Activated T-helper 1 cell treated with Interleukin-2 at 50 U/mL for 16 hours (primary cell): ENCODE results near the gene RABGAP1L.
"Not testable (repeated sequence)": the region's sequence is repeated elsewhere in the genome, so short reads cannot be mapped to it uniquely, and the experiment has no call there.

Source experiments
- DNase-seq: peaks from one replicate; pipeline ENCODE4 v3.0.0-alpha.2; 2020; ENCODE audit warnings: low read depth

Gene RABGAP1L

DNA sequence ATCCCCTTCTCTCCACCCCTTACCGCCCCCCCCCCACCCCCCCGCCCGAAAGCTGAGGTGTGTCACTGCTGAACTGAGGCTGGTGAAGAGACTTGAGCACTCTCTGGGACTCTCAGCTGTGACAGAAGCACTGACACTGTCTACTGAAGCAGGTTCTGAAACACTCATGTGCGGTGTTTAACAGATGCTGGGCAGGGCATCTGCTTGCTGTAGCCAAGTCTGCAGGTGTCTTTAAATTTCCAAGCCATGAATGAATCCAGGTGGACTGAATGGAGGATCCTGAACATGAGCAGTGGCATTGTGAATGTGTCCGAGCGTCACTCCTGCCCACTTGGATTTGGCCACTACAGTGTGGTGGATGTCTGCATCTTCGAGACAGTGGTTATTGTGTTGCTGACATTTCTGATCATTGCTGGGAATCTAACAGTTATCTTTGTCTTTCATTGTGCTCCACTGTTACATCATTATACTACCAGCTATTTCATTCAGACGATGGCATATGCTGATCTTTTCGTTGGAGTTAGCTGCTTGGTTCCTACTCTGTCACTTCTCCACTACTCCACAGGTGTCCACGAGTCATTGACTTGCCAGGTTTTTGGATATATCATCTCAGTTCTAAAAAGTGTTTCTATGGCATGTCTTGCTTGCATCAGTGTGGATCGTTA is 288.7 kb downstream of the RABGAP1L start, which contains the start of gene GPR52:
Gene GPR52, plus strand, starts transcription at position 99 of the 665 bp plus-strand sequence. Its CDS starts 148 bp downstream, at position 247.
- no peak for DNase-seq

DNA sequence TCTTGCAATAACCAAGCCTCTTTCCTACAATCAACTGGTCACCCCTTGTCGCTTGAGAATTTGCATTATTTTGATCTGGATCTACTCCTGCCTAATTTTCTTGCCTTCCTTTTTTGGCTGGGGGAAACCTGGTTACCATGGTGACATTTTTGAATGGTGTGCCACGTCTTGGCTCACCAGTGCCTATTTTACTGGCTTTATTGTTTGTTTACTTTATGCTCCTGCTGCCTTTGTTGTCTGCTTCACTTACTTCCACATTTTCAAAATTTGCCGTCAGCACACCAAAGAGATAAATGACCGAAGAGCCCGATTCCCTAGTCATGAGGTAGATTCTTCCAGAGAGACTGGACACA is 289.2 kb downstream of the RABGAP1L start:
- DNase-seq, result no peak

DNA sequence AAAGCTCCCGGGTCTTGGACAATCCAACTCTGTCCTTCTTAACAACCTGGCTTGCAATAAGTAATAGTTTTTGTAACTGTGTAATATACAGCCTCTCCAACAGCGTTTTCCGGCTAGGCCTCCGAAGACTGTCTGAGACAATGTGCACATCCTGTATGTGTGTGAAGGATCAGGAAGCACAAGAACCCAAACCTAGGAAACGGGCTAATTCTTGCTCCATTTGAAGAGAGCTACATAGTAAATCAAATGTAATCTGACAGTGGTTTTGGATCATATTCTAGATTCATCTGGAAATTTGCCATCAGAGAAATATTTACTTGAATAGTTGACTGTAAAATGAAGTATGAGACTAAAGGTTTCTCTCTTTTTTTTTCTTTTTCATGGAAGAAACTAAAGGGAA is 289.7 kb downstream of the RABGAP1L start:
- no peak for DNase-seq

DNA sequence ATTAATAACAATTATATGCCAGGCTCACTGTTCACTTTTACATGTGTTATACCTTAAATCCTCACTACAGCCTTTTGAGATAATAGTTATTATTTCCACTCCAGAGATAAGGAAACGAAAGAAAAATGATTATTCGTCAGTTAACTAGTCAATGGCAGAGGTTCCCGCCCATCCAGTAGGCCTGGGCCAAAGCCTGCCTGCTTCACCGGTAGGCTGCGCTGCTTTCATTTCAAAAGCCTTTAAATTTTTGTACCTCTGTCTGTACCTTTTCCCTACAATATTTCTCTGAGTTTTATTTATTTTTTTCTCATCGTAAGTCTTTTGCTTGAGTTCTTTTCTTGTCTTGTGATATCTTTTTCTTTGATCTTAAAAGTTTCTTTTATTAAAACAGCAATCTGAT is 292.1 kb downstream of the RABGAP1L start:
- DNase-seq, result no peak

DNA sequence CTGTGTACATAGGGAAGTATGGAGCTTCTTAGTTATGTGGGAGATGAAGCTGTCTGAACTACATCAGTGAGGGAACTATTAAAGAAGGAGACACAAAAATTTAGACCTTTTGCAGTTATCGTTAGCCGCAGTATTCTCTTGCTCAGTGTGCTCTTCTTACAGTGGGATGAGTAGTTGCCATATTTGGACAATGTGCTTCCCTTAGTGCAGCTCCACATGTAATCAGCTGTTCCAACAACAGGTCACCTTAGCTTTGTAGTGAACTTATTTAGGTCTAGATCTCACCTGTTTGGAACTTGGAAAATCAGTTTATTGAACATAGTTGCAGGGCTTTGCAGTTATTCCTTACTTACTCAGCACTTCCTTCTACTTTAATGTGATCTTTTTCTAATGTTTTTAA is 306.5 kb downstream of the RABGAP1L start:
- DNase-seq, result no peak

DNA sequence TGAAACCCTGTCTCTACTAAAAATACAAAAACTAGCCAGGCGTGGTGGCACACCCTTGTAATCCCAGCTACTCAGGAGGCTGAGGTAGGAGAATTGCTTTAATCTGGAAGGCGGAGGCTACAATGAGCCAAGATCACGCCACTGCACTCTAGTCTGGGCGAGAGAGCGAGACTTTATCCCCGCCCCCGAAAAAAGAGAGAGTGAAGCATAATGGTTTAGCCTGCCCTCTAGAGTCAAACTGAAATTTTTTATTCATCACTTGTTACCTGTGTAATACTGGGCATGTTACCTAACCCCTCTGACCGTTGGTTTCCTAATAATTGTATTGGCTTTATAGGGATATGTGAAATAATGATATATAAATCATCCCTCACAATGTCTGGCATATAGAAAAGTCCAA is 307.3 kb downstream of the RABGAP1L start:
- DNase-seq, result no peak

DNA sequence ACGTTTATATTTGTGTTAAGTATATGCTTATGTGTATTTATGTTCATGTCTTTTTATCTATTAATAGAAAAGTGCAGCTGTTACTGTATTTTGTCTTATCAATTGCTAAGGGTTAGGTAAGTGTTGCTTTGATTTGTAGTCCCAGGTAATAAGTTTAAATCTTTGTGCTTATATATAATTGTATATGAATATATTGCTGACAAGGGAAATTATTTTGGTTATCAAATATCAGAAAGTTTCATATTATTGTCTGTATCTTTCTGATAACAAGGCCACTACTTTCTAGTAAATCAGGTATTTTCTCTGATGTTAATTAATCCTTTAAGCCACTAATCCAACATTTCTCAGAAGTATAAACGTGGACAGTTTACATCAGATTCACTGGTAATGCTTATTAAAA is 309.7 kb downstream of the RABGAP1L start:
- no peak for DNase-seq

DNA sequence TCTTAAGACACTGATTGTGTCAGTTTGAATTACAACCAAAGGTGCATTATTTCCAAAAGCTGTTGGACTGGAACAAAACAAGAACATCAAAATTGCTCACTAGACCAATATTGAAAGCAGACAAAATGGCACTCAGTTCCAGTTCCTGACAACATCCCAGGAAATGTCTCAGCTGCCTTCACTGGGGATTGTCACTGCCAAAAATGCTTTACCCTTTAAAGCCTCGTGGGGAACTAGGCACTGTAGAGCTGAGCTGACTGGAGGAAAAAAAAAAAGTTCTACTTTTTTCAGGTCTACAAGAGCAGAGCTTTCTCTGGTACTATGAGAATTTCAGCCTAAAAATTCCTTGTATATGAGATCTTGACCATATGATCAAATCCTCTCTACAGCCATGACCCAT is 310.4 kb downstream of the RABGAP1L start:
- no peak for DNase-seq

DNA sequence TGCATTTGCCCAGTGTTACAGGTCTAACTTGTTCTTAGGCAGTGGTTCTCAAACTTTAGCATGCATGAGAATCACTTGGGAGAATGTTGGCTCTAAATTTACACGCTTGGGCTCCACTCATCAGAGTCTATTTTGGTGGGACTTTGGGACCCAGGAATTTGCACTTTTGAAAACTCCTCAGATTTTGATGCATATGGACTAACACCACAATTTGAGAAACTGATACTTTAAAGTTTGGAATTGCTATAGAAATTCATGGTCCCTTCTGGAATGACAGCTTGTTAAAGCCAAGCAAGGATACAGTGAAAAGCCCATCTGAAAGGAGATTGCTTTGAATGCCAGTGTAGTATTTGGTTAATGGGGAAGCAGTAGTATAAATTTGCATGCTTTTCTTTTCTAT is 320.0 kb downstream of the RABGAP1L start:
- DNase-seq, result no peak

DNA sequence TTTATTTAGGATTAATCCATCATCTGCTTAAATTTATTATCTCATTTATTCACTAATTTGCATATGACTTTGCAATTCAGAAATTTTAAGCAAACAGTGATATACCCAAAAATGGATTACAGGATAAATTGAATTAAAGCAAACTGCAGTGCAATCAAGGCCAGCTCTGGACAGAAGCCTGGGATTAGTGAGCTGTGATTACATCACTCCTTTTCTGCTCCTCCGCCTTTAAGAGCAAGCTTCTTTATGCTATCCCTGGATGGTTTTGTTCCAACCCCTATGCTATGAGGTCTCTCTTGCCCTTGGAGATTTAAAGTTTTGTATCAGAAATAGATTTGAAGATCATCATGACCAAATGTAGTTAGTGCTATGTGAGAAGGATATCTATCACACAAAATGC is 321.0 kb downstream of the RABGAP1L start:
- no peak for DNase-seq

DNA sequence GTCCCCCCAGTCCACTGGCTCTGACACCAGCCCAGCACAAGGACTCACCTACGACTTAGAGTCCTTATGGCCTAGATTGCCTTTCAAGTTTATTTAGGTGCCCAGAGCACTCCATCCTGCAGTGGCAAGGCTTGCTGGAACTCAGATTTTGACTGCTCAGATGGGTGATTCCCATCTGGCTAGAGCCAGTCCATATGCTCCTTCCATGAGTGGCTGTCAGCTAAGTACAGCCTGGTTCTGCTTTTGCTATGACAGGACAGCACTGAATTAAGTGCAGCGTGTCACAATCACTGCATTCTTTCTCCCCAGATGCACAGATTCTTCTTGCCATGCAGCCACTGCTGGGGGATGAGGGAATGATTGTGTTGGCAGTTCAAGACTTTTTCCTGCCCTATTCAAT is 332.3 kb downstream of the RABGAP1L start:
- no peak for DNase-seq

DNA sequence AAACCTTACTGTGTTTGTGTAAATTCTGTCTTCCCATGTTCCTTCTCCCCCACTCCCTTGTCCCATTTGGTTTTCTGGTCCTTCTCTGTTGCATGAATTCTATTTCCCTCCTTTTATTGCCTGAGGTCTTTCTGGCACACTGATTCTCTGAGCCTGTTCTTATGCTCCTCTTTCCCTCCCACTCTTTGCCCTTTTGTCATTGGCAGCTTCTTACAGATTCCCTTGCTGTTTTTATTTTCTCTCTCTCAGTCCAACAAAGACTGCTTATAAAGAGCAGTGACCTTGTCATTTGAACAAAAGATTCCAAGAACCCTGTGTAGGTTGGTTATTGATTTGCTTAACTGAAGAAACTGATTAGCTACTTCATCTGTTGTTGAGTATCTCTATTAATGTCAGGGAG is 338.2 kb downstream of the RABGAP1L start:
- DNase-seq, result no peak

DNA sequence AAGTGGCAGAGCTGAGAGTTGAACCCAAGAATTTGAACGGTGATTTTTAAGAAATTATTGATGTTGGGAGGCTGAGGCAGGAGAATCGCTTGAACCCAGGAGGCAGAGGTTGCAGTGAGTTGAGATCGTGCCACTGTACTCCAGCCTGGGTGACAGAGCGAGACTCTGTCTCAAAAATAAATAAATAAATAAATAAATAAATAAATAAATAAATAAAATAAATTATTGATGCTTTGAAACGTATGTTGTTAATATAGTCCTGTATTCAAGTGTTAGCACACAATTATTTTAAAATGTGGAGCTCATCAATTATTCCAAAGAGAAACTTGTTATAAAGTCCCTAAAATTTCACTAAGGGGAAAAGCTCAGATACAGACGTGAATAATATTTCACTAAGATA is 357.4 kb downstream of the RABGAP1L start:
- DNase-seq, result not testable (repeated sequence)

DNA sequence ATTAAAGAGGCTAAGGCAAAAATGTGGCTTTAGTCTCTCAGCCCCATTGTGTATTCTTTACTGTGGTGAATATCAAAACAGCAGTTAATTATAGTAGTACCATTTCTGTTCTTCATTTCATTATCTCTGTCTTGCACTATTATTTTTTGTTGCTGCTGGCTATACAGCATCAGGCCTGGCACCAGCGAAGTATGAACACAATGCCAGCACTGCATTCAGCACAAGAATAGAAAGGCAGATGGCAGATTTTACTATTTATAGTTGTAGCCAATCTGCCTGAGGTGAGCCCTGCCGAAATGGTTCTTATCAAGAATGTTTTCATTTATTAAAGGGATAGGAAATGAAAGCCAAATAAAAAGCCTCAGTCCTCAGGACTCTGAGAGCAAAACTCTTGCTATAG is 360.5 kb downstream of the RABGAP1L start:
- no peak for DNase-seq

DNA sequence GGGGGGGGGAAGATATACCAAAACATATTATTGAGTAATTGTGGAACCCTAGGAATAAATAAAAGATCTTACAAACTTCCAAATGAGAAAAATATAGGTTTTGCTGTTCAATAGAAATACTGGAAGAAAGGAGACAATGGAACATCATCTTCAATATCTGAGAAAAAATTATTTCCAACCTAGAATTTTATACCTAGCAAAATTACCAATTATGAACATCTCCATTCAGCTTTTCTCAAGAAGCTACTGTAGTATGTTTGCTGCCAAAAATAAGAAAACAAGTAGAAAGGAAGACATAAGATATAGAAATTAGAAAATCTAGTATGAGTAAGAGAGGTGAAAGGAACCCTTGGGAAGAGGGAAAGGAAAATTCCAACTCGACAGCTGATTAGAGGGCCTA is 372.4 kb downstream of the RABGAP1L start:
- DNase-seq, result no peak

DNA sequence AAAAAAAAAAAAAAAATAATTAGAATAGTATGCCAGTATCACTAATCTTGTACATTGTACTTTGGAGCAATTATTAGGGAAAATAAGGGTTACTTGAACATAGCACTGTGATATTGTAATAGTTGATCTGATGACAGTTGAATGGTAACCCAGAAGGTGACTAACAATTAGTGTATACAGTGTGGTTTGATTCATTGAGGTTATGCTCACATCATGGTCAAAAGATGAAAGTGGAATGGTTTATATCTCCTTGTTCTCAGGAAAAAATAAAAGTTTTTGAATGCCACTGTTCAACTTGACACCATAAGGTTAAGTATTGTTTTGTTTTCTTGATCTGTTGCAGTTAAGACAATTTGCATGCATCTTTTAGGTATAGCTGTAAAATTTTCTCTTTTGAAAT is 375.5 kb downstream of the RABGAP1L start:
- DNase-seq, result no peak

DNA sequence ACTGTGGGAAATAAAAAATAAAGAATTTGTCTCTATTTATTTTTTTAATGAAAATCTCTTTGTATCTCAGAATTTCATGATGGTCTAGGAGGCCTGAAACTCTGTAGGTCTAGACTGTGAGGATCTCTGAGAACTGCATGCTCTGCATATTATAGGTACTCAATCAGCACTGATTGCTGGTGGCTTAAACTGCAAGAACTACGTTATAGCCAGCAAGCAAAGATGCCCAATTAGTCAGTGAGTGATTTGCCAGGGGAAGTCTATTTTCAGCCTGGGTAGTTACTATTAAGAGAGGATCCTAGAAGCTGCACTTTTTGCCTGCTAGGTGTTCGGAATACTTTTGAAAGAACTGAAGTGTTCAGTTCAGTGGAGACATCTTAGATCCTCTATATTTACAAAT is 375.9 kb downstream of the RABGAP1L start:
- DNase-seq, result no peak

DNA sequence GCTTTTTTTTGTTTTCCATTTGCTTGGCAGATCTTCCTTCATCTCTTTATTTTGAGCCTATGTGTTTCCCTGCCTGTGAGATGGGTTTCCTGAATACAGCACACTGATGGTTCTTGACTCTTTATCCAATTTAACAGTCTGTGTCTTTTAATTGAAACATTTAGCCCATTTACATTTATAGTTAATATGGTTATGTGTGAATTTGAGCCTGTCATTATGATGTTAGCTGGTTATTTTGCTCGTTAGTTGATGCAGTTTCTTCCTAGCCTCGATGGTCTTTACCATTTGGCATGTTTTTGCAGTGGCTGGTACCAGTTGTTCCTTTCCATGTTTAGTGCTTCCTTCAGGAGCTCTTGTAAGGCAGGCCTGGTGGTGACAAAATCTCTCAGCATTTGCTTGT is 384.1 kb downstream of the RABGAP1L start:
- DNase-seq, result not testable (repeated sequence)

DNA sequence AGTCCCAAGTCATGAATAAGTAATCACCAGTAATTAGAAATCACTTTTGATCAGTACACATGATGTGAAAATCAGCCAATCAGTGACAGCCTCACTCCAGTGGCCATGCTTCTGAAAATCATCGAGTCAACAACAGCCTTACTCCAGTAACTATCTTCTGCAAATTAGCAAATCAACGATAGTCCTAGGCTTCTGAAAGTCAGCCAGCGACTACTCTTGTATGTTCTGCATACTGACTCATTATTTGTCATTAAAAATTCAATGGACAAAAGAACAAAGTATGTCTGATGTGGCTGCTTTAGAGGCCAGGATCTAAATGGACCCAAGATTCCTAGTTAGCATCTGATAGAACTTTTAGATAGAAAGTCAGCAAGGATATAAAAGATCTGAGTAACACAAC is 391.0 kb downstream of the RABGAP1L start:
- no peak for DNase-seq

DNA sequence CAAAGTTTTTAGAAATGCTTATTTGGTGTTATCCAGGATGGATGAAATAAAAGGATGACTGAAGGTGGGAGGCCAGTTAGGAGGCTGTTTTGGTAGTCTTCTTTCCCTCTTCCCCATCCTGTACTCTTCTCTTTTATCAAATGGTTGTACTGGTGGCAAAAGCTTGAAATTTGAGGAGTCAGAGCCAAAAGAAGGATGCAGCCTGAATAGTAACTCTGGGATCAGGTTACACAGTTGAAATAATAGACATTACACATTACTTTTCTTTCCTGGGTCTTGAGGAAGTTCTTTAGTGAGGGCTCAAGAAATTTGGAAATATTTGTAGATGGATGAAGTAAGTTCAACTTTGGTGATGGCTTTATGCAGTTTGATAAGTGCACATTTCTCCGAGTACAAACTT is 397.1 kb downstream of the RABGAP1L start:
- no peak for DNase-seq

DNA sequence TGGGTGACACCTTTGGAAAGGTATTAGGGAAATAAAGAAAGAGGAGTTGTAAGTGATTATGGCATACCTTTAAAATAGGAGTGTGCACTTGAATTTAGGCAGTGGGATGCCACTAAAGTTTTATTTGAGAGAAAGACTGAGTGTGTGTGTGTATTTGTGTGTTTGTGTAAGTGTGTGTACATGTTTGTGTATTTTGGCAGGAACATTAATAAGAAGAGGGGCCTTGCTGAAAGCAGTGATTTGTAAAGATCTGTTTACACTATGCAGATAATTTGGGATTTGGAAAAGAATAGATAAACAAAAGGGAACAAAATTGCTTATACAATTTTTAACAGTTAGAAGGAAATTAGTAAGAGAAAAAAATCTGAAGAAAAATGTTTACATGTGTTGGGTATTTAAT is 409.2 kb downstream of the RABGAP1L start:
- DNase-seq, result no peak

DNA sequence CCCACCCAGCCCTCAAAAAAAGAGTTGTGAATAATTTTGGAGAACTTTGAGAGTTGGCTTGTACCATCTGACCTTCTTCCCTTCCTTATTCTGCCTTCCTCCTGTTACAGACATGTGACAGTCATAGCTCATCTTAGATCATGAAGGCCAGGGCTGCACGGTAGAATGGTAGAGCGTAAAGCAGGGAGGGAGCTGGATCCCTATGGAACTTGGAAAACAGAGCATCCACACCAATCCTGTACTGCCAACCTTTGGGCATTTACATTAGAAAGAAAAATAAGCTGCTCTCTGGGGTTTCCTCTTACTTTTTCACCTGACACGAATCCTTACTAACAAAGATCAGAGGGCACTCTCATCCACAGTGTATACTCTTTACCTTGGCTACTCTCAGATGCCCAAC is 409.9 kb downstream of the RABGAP1L start:
- DNase-seq, result no peak

DNA sequence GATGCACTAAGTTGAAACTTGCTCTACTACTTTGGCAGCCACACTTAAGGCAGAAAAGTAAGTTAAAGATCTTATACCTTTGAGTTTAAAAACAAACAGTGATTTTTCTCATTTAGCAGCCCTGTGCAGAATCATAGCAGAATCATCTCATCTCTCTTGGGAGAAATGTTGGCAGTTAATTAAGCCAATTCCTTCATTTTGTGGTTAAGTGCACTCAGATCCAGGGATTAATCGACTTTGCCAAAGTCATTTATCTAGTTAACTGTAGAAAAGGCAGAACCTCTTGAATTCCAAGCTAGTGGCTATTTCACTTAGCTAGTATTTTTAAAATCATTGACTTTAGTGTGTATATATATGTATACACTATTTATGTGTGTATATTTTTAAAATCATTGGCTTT is 413.5 kb downstream of the RABGAP1L start:
- DNase-seq, result no peak

DNA sequence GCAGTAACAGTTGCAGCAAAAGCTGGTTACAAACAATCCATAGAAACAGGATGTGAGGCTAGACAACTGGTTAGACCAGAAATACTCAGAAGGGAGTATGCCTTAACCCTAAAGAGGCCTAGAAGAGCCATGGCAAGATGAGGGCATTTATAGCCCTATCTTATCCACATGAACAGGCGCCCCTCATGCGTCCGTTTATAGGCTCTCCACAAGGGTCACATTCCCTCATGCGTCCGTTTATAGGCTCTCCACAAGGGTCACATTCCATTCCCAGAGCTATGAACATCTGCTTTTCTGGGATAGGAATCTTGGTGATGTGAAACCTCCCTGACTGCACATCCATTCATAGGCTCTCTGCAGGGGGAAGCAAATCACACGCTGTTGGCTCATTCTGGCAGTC is 416.8 kb downstream of the RABGAP1L start:
- not testable (repeated sequence) for DNase-seq

DNA sequence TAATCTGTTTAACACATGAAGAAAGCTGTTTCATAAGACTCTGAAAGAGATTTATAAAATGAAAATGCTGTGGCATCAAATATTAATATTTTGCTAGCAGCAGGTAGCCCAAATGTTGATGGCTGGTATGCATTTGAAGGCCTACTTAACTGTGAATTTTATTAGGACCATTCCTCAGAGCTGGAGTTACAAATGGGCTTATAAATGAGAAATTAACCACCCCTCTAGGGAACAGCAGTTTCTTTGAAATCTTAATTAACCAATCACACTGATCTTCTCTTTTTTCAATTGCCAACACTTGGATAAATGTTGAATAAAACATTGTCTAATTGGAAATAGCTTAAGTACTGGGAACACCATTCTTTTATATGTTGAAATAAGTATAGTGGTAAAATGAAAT is 418.4 kb downstream of the RABGAP1L start:
- DNase-seq, result no peak
